CD14-positive monocyte (primary cell): Measurements from ENCODE around the gene PRR33. TPM values are rescaled to one million over a fixed set of nuclear protein-coding genes. Genes with fewer than 3 reads are reported as not detected.

Source experiments
- DNase-seq, 3 donors: peaks; one replicate each; pipeline ENCODE4 v3.0.0-alpha.2; 2011 to 2022
- H2AFZ ChIP-seq: 2 replicates; pipeline ENCODE4 v1.6.0; 2012; ENCODE audit warnings: mild to moderate bottlenecking, low read depth, low read length, inconsistent platforms; ENCODE audit not compliant: insufficient read depth, poor library complexity, severe bottlenecking
- H3K27ac ChIP-seq, 2 donors: 1 replicate in 1 of 2; 2 replicates in 1 of 2; pipeline ENCODE4 v1.5.1; 2012 to 2013; ENCODE audit warnings: low read length in 2 of 2, control low read depth in 1 of 2, inconsistent platforms in 1 of 2, low read depth in 1 of 2, mild to moderate bottlenecking in 1 of 2
- H3K27me3 ChIP-seq, 2 donors: one replicate each; pipeline versions ENCODE4 v1.6.0 to v1.6.1; 2011 to 2013; ENCODE audit warnings: low read length in 2 of 2; ENCODE audit not compliant: control insufficient read depth in 2 of 2, insufficient read depth in 2 of 2
- H3K36me3 ChIP-seq, 2 donors: replicated peaks in 1 of 2; 1 replicate in 1 of 2; 2 replicates in 1 of 2; pipeline versions ENCODE4 v1.5.1 to v1.6.1; 2012 to 2013; ENCODE audit warnings: low read length in 2 of 2, control low read depth in 1 of 2, inconsistent platforms in 1 of 2, mild to moderate bottlenecking in 1 of 2; ENCODE audit not compliant: insufficient read depth in 2 of 2, control insufficient read depth in 1 of 2
- H3K4me1 ChIP-seq, 2 donors: 1 replicate in 1 of 2; 2 replicates in 1 of 2; pipeline versions ENCODE4 v1.5.1 to v1.6.1; 2012 to 2013; ENCODE audit warnings: low read length in 2 of 2, control low read depth in 1 of 2, inconsistent platforms in 1 of 2, mild to moderate bottlenecking in 1 of 2, moderate library complexity in 1 of 2; ENCODE audit not compliant: insufficient read depth in 2 of 2, control insufficient read depth in 1 of 2
- H3K4me2 ChIP-seq: replicated peaks from 2 replicates; pipeline ENCODE3; 2012; ENCODE audit warnings: low read length, moderate library complexity, mild to moderate bottlenecking; ENCODE audit not compliant: poor library complexity, severe bottlenecking; ENCODE audit errors: extremely low read depth
- H3K4me3 ChIP-seq, 3 experiments: fragments of 200-600 bp in 1 of 3; sonication (generic) in 1 of 3; replicated peaks in 1 of 3; 1 replicate in 2 of 3; 2 replicates in 1 of 3; pipeline ENCODE4 v1.5.1; 2011 to 2013; ENCODE audit warnings: low read length in 3 of 3, mild to moderate bottlenecking in 3 of 3, control low read depth in 2 of 3, low read depth in 2 of 3, inconsistent platforms in 1 of 3, moderate library complexity in 1 of 3
- H3K79me2 ChIP-seq: 2 replicates; pipeline ENCODE4 v1.6.0; 2012; ENCODE audit warnings: mild to moderate bottlenecking, control low read depth, inconsistent platforms, low read length, moderate library complexity; ENCODE audit not compliant: insufficient read depth
- H3K9ac ChIP-seq: 2 replicates; pipeline ENCODE4 v1.6.0; 2017; ENCODE audit warnings: low read length, mild to moderate bottlenecking; ENCODE audit not compliant: insufficient read depth, poor library complexity, severe bottlenecking
- H3K9me3 ChIP-seq, 2 donors: replicated peaks in 1 of 2; 1 replicate in 1 of 2; 2 replicates in 1 of 2; pipeline versions ENCODE4 v1.5.1 to v1.6.1; 2012 to 2013; ENCODE audit warnings: low read length in 2 of 2, control low read depth in 1 of 2; ENCODE audit not compliant: control insufficient read depth in 1 of 2, insufficient read depth in 1 of 2
- H4K20me1 ChIP-seq: 2 replicates; pipeline ENCODE4 v1.6.0; 2012; ENCODE audit warnings: mild to moderate bottlenecking, low read length, control low read depth, moderate library complexity; ENCODE audit not compliant: insufficient read depth
- H3K27ac Mint-ChIP-seq, 7 donors: one replicate each; pipeline ENCODE4 v1.8.0; 2020; ENCODE audit warnings: mild to moderate bottlenecking in 7 of 7, mixed read lengths in 7 of 7, moderate library complexity in 6 of 7, inconsistent platforms in 2 of 7
- H3K27me3 Mint-ChIP-seq, 3 donors: one replicate each; pipeline ENCODE4 v1.8.0; 2021 to 2022; ENCODE audit warnings: low read depth in 3 of 3, mild to moderate bottlenecking in 3 of 3, mixed read lengths in 3 of 3, moderate library complexity in 3 of 3, inconsistent platforms in 1 of 3
- H3K36me3 Mint-ChIP-seq, 2 donors: one replicate each; pipeline ENCODE4 v1.8.0; 2020; ENCODE audit warnings: mixed read lengths in 2 of 2, inconsistent platforms in 1 of 2, mild to moderate bottlenecking in 1 of 2
- H3K4me1 Mint-ChIP-seq: one replicate; pipeline ENCODE4 v1.8.0; 2020; ENCODE audit warnings: mild to moderate bottlenecking, mixed read lengths
- H3K4me3 Mint-ChIP-seq, 2 donors: one replicate each; pipeline ENCODE4 v1.8.0; 2020; ENCODE audit warnings: mild to moderate bottlenecking in 2 of 2, mixed read lengths in 2 of 2, moderate library complexity in 1 of 2
- H3K9me3 Mint-ChIP-seq, 7 donors: one replicate each; pipeline ENCODE4 v1.8.0; 2020 to 2022; ENCODE audit warnings: mixed read lengths in 7 of 7, mild to moderate bottlenecking in 6 of 7, moderate library complexity in 6 of 7, inconsistent platforms in 2 of 7
- WGBS: methylation state at CpG from one replicate; pipeline ENCODE4 v1.1.5; 2013; ENCODE audit warnings: missing lambda C conversion rate; ENCODE audit not compliant: insufficient coverage; 5-methylcytosine and 5-hydroxymethylcytosine counted together
- intact Hi-C, 2 donors: fragments of 100-400 bp; cut with micrococcal nuclease; formaldehyde crosslinking; loops; one replicate each; pipeline versions ENCODE4 v1.15.0 to v1.15.1; 2023
- polyA plus RNA-seq, 3 donors: library from polyadenylated mRNA; depleted of rRNA in 1 of 3; unstranded in 2 of 3; stranded (reverse) in 1 of 3; fragments of 300-500 nt in 2 of 3; fragments of >200 nt in 1 of 3; fragmentation: Illumina TruSeq in 2 of 3; gene quantifications; 1 replicate in 2 of 3; 2 replicates in 1 of 3; pipeline ENCODE4 v1.2.3, GENCODE V29; 2012 to 2021
- TF ChIP-seq, protein P1 (sequence below): fragments of 200-600 bp; IDR thresholded peaks from one replicate; pipeline ENCODE4 v1.8.0; 2022; ENCODE audit warnings: antibody characterized with exemption, mild to moderate bottlenecking

Gene PRR33
- polyA plus RNA-seq, 3 donors, result not detected

DNA sequence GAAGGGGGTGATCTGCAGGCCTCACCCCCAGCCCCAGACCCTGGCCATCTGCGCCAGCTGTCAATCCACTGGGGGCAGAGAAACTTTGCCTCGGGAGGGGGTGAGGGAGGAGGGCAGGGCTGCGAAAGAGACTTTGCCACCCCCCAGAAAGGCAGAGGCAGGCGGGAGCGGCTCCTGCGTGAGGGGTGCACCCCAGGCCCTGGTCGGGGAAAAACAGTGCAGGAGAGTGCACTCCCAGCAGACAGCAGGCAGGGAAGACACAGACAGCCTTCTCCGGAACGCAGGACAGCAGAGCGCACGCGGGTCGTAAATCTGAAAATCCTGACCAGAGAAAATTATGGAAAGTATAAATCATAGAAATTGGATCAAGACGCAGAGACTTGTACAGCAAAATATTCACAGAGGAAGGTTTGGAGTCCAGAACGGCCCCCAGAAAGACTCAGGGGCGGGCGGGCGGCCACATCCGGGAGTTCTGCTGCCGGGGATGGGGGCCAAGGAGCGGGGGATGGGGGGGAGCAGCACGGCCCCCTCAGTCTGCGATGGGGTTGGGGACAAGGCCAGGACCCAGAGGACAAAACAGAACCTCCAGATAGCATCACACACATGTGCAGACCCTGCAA lies 47.4 kb upstream of the PRR33 start:
- H3K4me1 ChIP-seq, result no peaks in the 10 kb centered on the region
- Mint-ChIP-seq H3K9me3 (peaks cover 0 to 1% (median 0%) of the 10 kb centered on the region in 7 donors), H3K4me3 (peak overlapping the region in 1 of 2 donors; percentile 40), H3K27ac (peak overlapping the region in 3 of 7 donors; percentile 63 to 84 (median 70)), H3K27me3 (peaks cover 0 to 8% (median 5%) of the 10 kb centered on the region in 3 donors), H3K4me1 (peaks cover 5% of the 10 kb centered on the region), H3K36me3 (no peaks in the 10 kb centered on the region)
- intact Hi-C loops, result loop anchor here (1.0 kb wide), 2 partner anchors 25 to 43 kb away; no protein-coding TSS in a partner anchor
- H4K20me1 ChIP-seq, result no peaks in the 10 kb centered on the region
- H3K36me3 ChIP-seq, result no peaks in the 10 kb centered on the region
- H3K9ac ChIP-seq, result no peak overlapping the region
- no peaks in the 10 kb centered on the region for H3K9me3 ChIP-seq
- H3K4me2 ChIP-seq, result no peak overlapping the region
- H3K79me2 ChIP-seq, result no peaks in the 10 kb centered on the region
- TF ChIP-seq, protein P1, sequence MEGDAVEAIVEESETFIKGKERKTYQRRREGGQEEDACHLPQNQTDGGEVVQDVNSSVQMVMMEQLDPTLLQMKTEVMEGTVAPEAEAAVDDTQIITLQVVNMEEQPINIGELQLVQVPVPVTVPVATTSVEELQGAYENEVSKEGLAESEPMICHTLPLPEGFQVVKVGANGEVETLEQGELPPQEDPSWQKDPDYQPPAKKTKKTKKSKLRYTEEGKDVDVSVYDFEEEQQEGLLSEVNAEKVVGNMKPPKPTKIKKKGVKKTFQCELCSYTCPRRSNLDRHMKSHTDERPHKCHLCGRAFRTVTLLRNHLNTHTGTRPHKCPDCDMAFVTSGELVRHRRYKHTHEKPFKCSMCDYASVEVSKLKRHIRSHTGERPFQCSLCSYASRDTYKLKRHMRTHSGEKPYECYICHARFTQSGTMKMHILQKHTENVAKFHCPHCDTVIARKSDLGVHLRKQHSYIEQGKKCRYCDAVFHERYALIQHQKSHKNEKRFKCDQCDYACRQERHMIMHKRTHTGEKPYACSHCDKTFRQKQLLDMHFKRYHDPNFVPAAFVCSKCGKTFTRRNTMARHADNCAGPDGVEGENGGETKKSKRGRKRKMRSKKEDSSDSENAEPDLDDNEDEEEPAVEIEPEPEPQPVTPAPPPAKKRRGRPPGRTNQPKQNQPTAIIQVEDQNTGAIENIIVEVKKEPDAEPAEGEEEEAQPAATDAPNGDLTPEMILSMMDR, result no peak
- 13% methylated on average over 11 of the region's 23 CpGs for WGBS
- H2AFZ ChIP-seq, result no peak overlapping the region
- DNase-seq, result no peak
- no peak overlapping the region for H3K4me3 ChIP-seq
- H3K27ac ChIP-seq, result no peak overlapping the region
- peaks cover 0 to 3% of the 10 kb centered on the region in 2 donors for H3K27me3 ChIP-seq

DNA sequence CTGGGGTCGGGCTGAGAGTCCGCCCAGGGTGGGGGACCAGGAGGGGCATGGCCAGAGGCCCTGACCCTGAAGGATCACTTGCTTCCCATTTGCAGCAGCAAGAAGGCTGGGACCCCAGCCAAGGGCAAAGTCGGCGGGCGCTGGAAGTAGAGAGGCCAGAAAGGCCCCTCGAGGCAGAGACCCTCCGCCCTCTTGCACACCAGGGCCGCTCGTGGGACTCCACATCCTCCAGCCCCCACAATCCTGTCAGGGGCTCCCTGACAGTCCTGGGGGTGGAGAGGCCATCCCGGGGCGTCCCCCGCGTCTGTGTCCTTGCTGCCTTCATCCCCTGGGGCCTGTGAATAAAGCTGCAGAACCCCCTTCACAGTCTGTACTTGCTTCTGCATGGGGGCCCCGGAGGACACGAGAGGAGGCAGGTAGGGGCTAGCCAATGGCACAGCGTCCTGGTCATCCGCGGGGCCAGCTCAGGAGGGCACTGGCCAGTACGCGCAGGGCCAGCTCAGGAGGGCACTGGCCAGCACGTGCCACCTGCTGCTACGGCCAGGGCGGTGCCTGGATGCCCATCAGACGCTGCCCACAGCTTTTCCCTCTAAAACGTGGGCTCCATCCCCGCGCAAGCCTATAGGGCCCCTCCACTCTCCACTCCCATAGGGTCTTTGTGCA lies 46.8 kb upstream of the PRR33 start:
- H3K27ac Mint-ChIP-seq, result peak overlapping the region in 1 of 7 donors; percentile 84
- Histone ChIP-seq H3K9ac (no peak overlapping the region), H3K36me3 (no peaks in the 10 kb centered on the region), H3K9me3 (no peaks in the 10 kb centered on the region), H4K20me1 (no peaks in the 10 kb centered on the region), H3K79me2 (no peaks in the 10 kb centered on the region), H3K4me1 (no peaks in the 10 kb centered on the region), H3K27me3 (peaks cover 0 to 3% of the 10 kb centered on the region in 2 donors), H2AFZ (no peak overlapping the region), H3K4me2 (no peak overlapping the region), H3K27ac (no peak overlapping the region), H3K4me3 (no peak overlapping the region)
- no peak overlapping the region for H3K4me3 Mint-ChIP-seq
- H3K27me3 Mint-ChIP-seq, result peaks cover 3 to 8% (median 8%) of the 10 kb centered on the region in 3 donors
- peaks cover 5% of the 10 kb centered on the region for H3K4me1 Mint-ChIP-seq
- H3K9me3 Mint-ChIP-seq, result peaks cover 0 to 1% (median 0%) of the 10 kb centered on the region in 7 donors
- H3K36me3 Mint-ChIP-seq, result no peaks in the 10 kb centered on the region
- no peak for DNase-seq
- TF ChIP-seq, protein P1, result no peak
- intact Hi-C loops, result loop anchor here (1.0 kb wide), 3 partner anchors 24 to 42 kb away; no protein-coding TSS in a partner anchor
- WGBS, result 93% methylated on average over 20 of the region's 27 CpGs
